Stomach smooth muscle (tissue), 2 donors: ENCODE data around the gene DTD1.
"Not testable (repeated sequence)": the region's sequence is repeated elsewhere in the genome, so short reads cannot be mapped to it uniquely, and the experiment has no call there.

Experiments
- H3K27ac ChIP-seq: one replicate; pipeline ENCODE4 v1.7.0; 2013; ENCODE audit warnings: mild to moderate bottlenecking, low read length, inconsistent platforms
- H3K27me3 ChIP-seq, 2 donors: one replicate each; pipeline ENCODE4 v1.7.0; 2013; ENCODE audit warnings: low read length in 2 of 2; ENCODE audit not compliant: insufficient read depth in 2 of 2, control insufficient read depth in 1 of 2
- H3K36me3 ChIP-seq, 2 donors: one replicate each; pipeline ENCODE4 v1.7.0; 2013; ENCODE audit warnings: low read length in 2 of 2; ENCODE audit not compliant: control insufficient read depth in 2 of 2, insufficient read depth in 2 of 2
- H3K4me1 ChIP-seq: one replicate; pipeline ENCODE4 v1.7.0; 2013; ENCODE audit warnings: low read length; ENCODE audit not compliant: control insufficient read depth, insufficient read depth
- H3K4me3 ChIP-seq, 2 donors: one replicate each; pipeline ENCODE4 v1.7.0; 2013; ENCODE audit warnings: low read length in 2 of 2
- H3K9ac ChIP-seq, 2 donors: one replicate each; pipeline ENCODE4 v1.7.0; 2013; ENCODE audit warnings: low read length in 2 of 2, mild to moderate bottlenecking in 1 of 2
- H3K9me3 ChIP-seq, 2 donors: one replicate each; pipeline ENCODE4 v1.7.0; 2013; ENCODE audit warnings: low read length in 2 of 2; ENCODE audit not compliant: control insufficient read depth in 2 of 2
- donor health status: healthy.
- donor health status: Pancreatic carcinoma.

Gene DTD1

GRCh38 chr20:18760852-18761251, 173.0 kb downstream of the DTD1 start:
- not testable (repeated sequence) for H3K9me3 ChIP-seq, H3K27ac ChIP-seq, H3K4me3 ChIP-seq, H3K9ac ChIP-seq, H3K36me3 ChIP-seq, H3K27me3 ChIP-seq, H3K4me1 ChIP-seq

GRCh38 chr20:18767676-18768075, 179.8 kb downstream of the DTD1 start:
- H3K4me3 ChIP-seq = no peak overlapping the region
- H3K9ac ChIP-seq = no peak overlapping the region

GRCh38 chr20:18773566-18773965, 185.7 kb downstream of the DTD1 start:
- H3K27me3 ChIP-seq = no peaks in the 10 kb centered on the region
- no peak overlapping the region for H3K4me3 ChIP-seq
- no peak overlapping the region for H3K9ac ChIP-seq
- H3K27ac ChIP-seq = no peak overlapping the region
- H3K9me3 ChIP-seq = no peaks in the 10 kb centered on the region
- H3K36me3 ChIP-seq = no peaks in the 10 kb centered on the region
- H3K4me1 ChIP-seq = no peaks in the 10 kb centered on the region

More at GRCh38 chr20:18767676-18768075, 179.8 kb downstream of the DTD1 start:
- H3K4me1 ChIP-seq = no peaks in the 10 kb centered on the region
- H3K27ac ChIP-seq = no peak overlapping the region
- H3K9me3 ChIP-seq = no peaks in the 10 kb centered on the region
- H3K27me3 ChIP-seq = no peaks in the 10 kb centered on the region
- peaks cover 2% of the 10 kb centered on the region in 2 donors for H3K36me3 ChIP-seq

GRCh38 chr20:18774207-18774606, 186.4 kb downstream of the DTD1 start:
- Histone ChIP-seq H3K27ac (no peak overlapping the region), H3K9ac (no peak overlapping the region), H3K36me3 (no peaks in the 10 kb centered on the region), H3K4me3 (no peak overlapping the region), H3K27me3 (no peaks in the 10 kb centered on the region), H3K4me1 (no peaks in the 10 kb centered on the region), H3K9me3 (no peaks in the 10 kb centered on the region)

- Histone ChIP-seq H3K36me3 (no peaks in the 10 kb centered on the region), H3K4me3 (no peak overlapping the region), H3K27me3 (no peaks in the 10 kb centered on the region), H3K27ac (no peak overlapping the region), H3K9ac (no peak overlapping the region), H3K9me3 (no peaks in the 10 kb centered on the region), H3K4me1 (no peaks in the 10 kb centered on the region)
These were observed 187.8 kb downstream of the DTD1 start for GRCh38 chr20:18775633-18776032.

- no peaks in the 10 kb centered on the region for H3K36me3 ChIP-seq
- no peak overlapping the region for H3K27ac ChIP-seq
- H3K4me3 ChIP-seq = no peak overlapping the region
- no peak overlapping the region for H3K9ac ChIP-seq
- no peaks in the 10 kb centered on the region for H3K4me1 ChIP-seq
- H3K9me3 ChIP-seq = no peaks in the 10 kb centered on the region
- H3K27me3 ChIP-seq = no peaks in the 10 kb centered on the region
These were observed 191.0 kb downstream of the DTD1 start for GRCh38 chr20:18778690-18779392.

- Histone ChIP-seq H3K4me1 (no peaks in the 10 kb centered on the region), H3K36me3 (no peaks in the 10 kb centered on the region), H3K27ac (no peak overlapping the region), H3K27me3 (no peaks in the 10 kb centered on the region), H3K9me3 (no peaks in the 10 kb centered on the region), H3K9ac (no peak overlapping the region), H3K4me3 (no peak overlapping the region)
These were observed 192.7 kb downstream of the DTD1 start for GRCh38 chr20:18780385-18781130.

- Histone ChIP-seq H3K27me3 (no peaks in the 10 kb centered on the region), H3K9me3 (no peaks in the 10 kb centered on the region), H3K4me1 (no peaks in the 10 kb centered on the region), H3K9ac (no peak overlapping the region), H3K4me3 (no peak overlapping the region), H3K27ac (no peak overlapping the region), H3K36me3 (no peaks in the 10 kb centered on the region)
These were observed 193.7 kb downstream of the DTD1 start for GRCh38 chr20:18781509-18781908.

GRCh38 chr20:18783385-18783959, 195.6 kb downstream of the DTD1 start:
- Histone ChIP-seq H3K27ac (no peak overlapping the region), H3K27me3 (no peaks in the 10 kb centered on the region), H3K4me3 (no peak overlapping the region), H3K4me1 (no peaks in the 10 kb centered on the region), H3K9me3 (no peaks in the 10 kb centered on the region), H3K36me3 (no peaks in the 10 kb centered on the region), H3K9ac (no peak overlapping the region)

- not testable (repeated sequence) for H3K4me1 ChIP-seq, H3K9me3 ChIP-seq, H3K36me3 ChIP-seq, H3K4me3 ChIP-seq, H3K27ac ChIP-seq, H3K27me3 ChIP-seq, H3K9ac ChIP-seq
These were observed 199.2 kb downstream of the DTD1 start for GRCh38 chr20:18787046-18787445.

- no peaks in the 10 kb centered on the region for H3K4me1 ChIP-seq
- no peaks in the 10 kb centered on the region for H3K27me3 ChIP-seq
- no peak overlapping the region for H3K4me3 ChIP-seq
- H3K9me3 ChIP-seq = no peaks in the 10 kb centered on the region
- no peak overlapping the region for H3K27ac ChIP-seq
- H3K9ac ChIP-seq = no peak overlapping the region
- no peaks in the 10 kb centered on the region for H3K36me3 ChIP-seq
These were observed 200.2 kb downstream of the DTD1 start for GRCh38 chr20:18788021-18788420.
